Measurements from ENCODE around the gene PEA15.

- TF ChIP-seq CTCF (IDR thresholded peaks at IDR 0.05; ENCODE audit: low read depth, low read length, missing input control) (no peak), YY1 (IDR thresholded peaks at IDR 0.05) (no peak), MAX (IDR thresholded peaks at IDR 0.05) (no peak), TAF1 (conservative IDR thresholded peaks at IDR 0.05) (no peak)
- TF ChIP-seq, protein P1, sequence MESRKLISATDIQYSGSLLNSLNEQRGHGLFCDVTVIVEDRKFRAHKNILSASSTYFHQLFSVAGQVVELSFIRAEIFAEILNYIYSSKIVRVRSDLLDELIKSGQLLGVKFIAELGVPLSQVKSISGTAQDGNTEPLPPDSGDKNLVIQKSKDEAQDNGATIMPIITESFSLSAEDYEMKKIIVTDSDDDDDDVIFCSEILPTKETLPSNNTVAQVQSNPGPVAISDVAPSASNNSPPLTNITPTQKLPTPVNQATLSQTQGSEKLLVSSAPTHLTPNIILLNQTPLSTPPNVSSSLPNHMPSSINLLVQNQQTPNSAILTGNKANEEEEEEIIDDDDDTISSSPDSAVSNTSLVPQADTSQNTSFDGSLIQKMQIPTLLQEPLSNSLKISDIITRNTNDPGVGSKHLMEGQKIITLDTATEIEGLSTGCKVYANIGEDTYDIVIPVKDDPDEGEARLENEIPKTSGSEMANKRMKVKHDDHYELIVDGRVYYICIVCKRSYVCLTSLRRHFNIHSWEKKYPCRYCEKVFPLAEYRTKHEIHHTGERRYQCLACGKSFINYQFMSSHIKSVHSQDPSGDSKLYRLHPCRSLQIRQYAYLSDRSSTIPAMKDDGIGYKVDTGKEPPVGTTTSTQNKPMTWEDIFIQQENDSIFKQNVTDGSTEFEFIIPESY (IDR thresholded peaks at IDR 0.05) = no peak
Observed at GRCh38 chr1:160222546-160222945, 17.4 kb downstream of the PEA15 start.
